Measurements from ENCODE around the gene LGALS7. TPM values are rescaled to one million over a fixed set of nuclear protein-coding genes. Genes with fewer than 3 reads are reported as not detected.

LGALS7 gene
- total and polyA plus RNA-seq, 2 of the 8 experiments (the other 6 are each of a cell fraction or from before 2014, with no cell fraction given): 0.32 TPM; not detected in 1

DNA sequence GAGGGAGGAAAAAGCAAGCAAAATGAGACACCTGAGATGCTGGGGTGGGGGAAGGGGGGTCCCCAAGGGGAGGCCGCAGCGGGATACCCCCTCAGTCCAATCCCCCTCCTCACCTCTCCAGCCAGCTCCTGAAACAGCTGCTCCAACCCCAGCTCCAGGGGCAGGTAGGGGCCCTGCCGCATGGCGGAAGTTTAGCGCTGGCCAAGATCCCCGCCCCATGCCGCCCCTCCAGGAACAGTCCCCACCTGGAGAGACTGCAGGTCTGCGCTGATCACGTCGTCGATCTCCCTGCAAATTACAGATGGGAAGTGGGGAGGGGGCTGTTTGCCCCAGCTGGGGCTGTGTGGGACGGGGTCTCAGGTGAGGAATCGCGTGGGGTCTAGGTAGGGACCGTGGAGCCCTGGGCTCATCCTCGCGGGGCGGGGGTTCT is 38.0 kb downstream of the LGALS7 start (continued):
- TF ChIP-seq KDM5A (IDR thresholded peaks at IDR 0.05; ENCODE audit: low read length): no peak
- TF ChIP-seq SP1 (IDR thresholded peaks at IDR 0.05; ENCODE audit: low read depth, low read length): 0 out of 2 replicates have a peak, but pooled peaks have one; percentile 23
- no peak for TF ChIP-seq RNF2 (IDR thresholded peaks at IDR 0.05; ENCODE audit: borderline replicate concordance, low read depth, low read length, missing control alignments, poor library complexity, severe bottlenecking)
- 0 out of 4 replicates have a peak, but pooled peaks of 1 of the 2 experiments have one; percentile 48 for TF ChIP-seq SIN3A (conservative IDR thresholded peaks at IDR 0.05 in 1 of 2, IDR thresholded peaks at IDR 0.05 in 1 of 2; ENCODE audit: low read depth in 1 of 2, low read length in 2 of 2)

Data from H1 (cell line).